HEK293 (cell line): Measurements from ENCODE around the gene OR10K2.

Experiments used
- CTCF ChIA-PET: fragments of 350-600 bp; formaldehyde crosslinking; extraction: SDS; loops from one replicate; lab custom pipeline; 2021; ENCODE audit warnings: antibody characterized with exemption; lab: Yijun Ruan, JAX
- POLR2A ChIA-PET: fragments of 300-600 bp; formaldehyde crosslinking; extraction: SDS; loops from one replicate; lab custom pipeline; 2020; ENCODE audit warnings: antibody characterized with exemption, inconsistent platforms; lab: Yijun Ruan, JAX
- H3K27ac ChIP-seq: fragments of 200-500 bp; sonication (Bioruptor generic); 2 replicates; pipeline ENCODE4 v1.5.1; 2014; ENCODE audit warnings: low read depth, low read length, control low read depth, inconsistent platforms; ENCODE audit errors: extremely low read depth
- H3K36me3 ChIP-seq, 2 experiments: fragments of 200-500 bp in 1 of 2; sonication (Bioruptor generic) in 1 of 2; 1 replicate in 1 of 2; 2 replicates in 1 of 2; pipeline ENCODE4 v1.5.1; 2014 to 2017; ENCODE audit warnings: inconsistent platforms in 2 of 2, low read length in 2 of 2; ENCODE audit not compliant: control insufficient read depth in 2 of 2, insufficient read depth in 1 of 2
- H3K4me1 ChIP-seq: fragments of 200-500 bp; sonication (Bioruptor generic); 2 replicates; pipeline ENCODE4 v1.5.1; 2014; ENCODE audit warnings: mild to moderate bottlenecking, low read length, inconsistent platforms; ENCODE audit not compliant: control insufficient read depth, insufficient read depth
- H3K4me3 ChIP-seq: 2 replicates; pipeline ENCODE4 v1.5.1; 2011; ENCODE audit warnings: low read depth, mild to moderate bottlenecking, control low read depth, low read length, moderate library complexity
- H3K9me3 ChIP-seq: fragments of 200-500 bp; sonication (Bioruptor generic); 2 replicates; pipeline ENCODE4 v1.5.1; 2014; ENCODE audit warnings: low read depth, low read length, inconsistent platforms; ENCODE audit not compliant: control insufficient read depth, insufficient read depth
- AEBP2 ChIP-seq: fragments of 450-650 bp; formaldehyde crosslinking; IDR thresholded peaks from 2 replicates; pipeline ENCODE4 v1.5.1; 2016; ENCODE audit warnings: missing biosample characterization, missing genetic modification characterization, borderline replicate concordance
- BCL11A ChIP-seq: fragments of 450-650 bp; formaldehyde crosslinking; IDR thresholded peaks from 2 replicates; pipeline ENCODE4 v1.5.1; 2016; ENCODE audit warnings: low read depth, missing biosample characterization, missing genetic modification characterization
- BCL6B ChIP-seq: fragments of 450-650 bp; formaldehyde crosslinking; IDR thresholded peaks from 2 replicates; pipeline ENCODE4 v1.5.1; 2017; ENCODE audit warnings: missing biosample characterization, missing genetic modification characterization
- CTCF ChIP-seq: fragments of 450-650 bp; formaldehyde crosslinking; IDR thresholded peaks from 2 replicates; pipeline ENCODE4 v1.5.1; 2016; ENCODE audit warnings: missing biosample characterization, missing genetic modification characterization
- IKZF3 ChIP-seq: fragments of 450-650 bp; IDR thresholded peaks from 2 replicates; pipeline ENCODE4 v1.5.0; 2018; ENCODE audit warnings: missing biosample characterization, mild to moderate bottlenecking, missing genetic modification characterization, moderate library complexity
- KLF7 ChIP-seq: fragments of 450-650 bp; formaldehyde crosslinking; IDR thresholded peaks from 2 replicates; pipeline ENCODE4 v1.5.1; 2016; ENCODE audit warnings: missing biosample characterization, missing genetic modification characterization, borderline replicate concordance
- KLF8 ChIP-seq: fragments of 450-650 bp; formaldehyde crosslinking; IDR thresholded peaks from 2 replicates; pipeline ENCODE4 v1.5.1; 2016; ENCODE audit warnings: missing biosample characterization, missing genetic modification characterization
- PRDM6 ChIP-seq: fragments of 450-650 bp; formaldehyde crosslinking; IDR thresholded peaks from 2 replicates; pipeline ENCODE4 v1.5.1; 2017; ENCODE audit warnings: missing biosample characterization, missing genetic modification characterization
- REPIN1 ChIP-seq: fragments of 450-650 bp; formaldehyde crosslinking; IDR thresholded peaks from 2 replicates; pipeline ENCODE4 v1.5.1; 2017; ENCODE audit warnings: missing biosample characterization, missing genetic modification characterization, low read depth
- SP2 ChIP-seq: fragments of 450-650 bp; formaldehyde crosslinking; IDR thresholded peaks from 2 replicates; pipeline ENCODE4 v1.5.1; 2016; ENCODE audit warnings: missing biosample characterization, missing genetic modification characterization
- ZBTB17 ChIP-seq: fragments of 450-650 bp; formaldehyde crosslinking; IDR thresholded peaks from 2 replicates; pipeline ENCODE4 v1.5.1; 2016; ENCODE audit warnings: missing biosample characterization, missing genetic modification characterization
- ZBTB7A ChIP-seq: fragments of 450-650 bp; formaldehyde crosslinking; IDR thresholded peaks from 2 replicates; pipeline ENCODE4 v1.5.1; 2016; ENCODE audit warnings: low read depth, missing biosample characterization, missing genetic modification characterization
- ZBTB8A ChIP-seq: fragments of 450-650 bp; formaldehyde crosslinking; IDR thresholded peaks from 2 replicates; pipeline ENCODE4 v1.5.1; 2016; ENCODE audit warnings: missing biosample characterization, missing genetic modification characterization
- ZFP3 ChIP-seq: fragments of 450-650 bp; formaldehyde crosslinking; IDR thresholded peaks from 2 replicates; pipeline ENCODE4 v1.5.1; 2016; ENCODE audit warnings: low read depth, missing biosample characterization, missing genetic modification characterization
- ZNF112 ChIP-seq: fragments of 450-650 bp; formaldehyde crosslinking; IDR thresholded peaks from 2 replicates; pipeline ENCODE4 v1.5.0; 2017; ENCODE audit warnings: missing biosample characterization, missing genetic modification characterization
- ZNF132 ChIP-seq: fragments of 450-650 bp; formaldehyde crosslinking; IDR thresholded peaks from 2 replicates; pipeline ENCODE4 v1.5.1; 2017; ENCODE audit warnings: missing biosample characterization, missing genetic modification characterization, borderline replicate concordance
- ZNF140 ChIP-seq: fragments of 450-650 bp; formaldehyde crosslinking; IDR thresholded peaks from 2 replicates; pipeline ENCODE4 v1.5.1; 2016; ENCODE audit warnings: missing biosample characterization, missing genetic modification characterization
- ZNF157 ChIP-seq: fragments of 450-650 bp; formaldehyde crosslinking; IDR thresholded peaks from 2 replicates; pipeline ENCODE4 v1.5.1; 2016; ENCODE audit warnings: missing biosample characterization, missing genetic modification characterization
- ZNF221 ChIP-seq: fragments of 450-650 bp; formaldehyde crosslinking; IDR thresholded peaks from 2 replicates; pipeline ENCODE4 v1.5.1; 2017; ENCODE audit warnings: missing biosample characterization, missing genetic modification characterization, borderline replicate concordance
- ZNF324 ChIP-seq: fragments of 450-650 bp; formaldehyde crosslinking; IDR thresholded peaks from 2 replicates; pipeline ENCODE4 v1.5.1; 2016; ENCODE audit warnings: missing biosample characterization, missing genetic modification characterization
- ZNF341 ChIP-seq: fragments of 450-650 bp; formaldehyde crosslinking; IDR thresholded peaks from 2 replicates; pipeline ENCODE4; 2016; ENCODE audit warnings: low read depth, missing biosample characterization, missing genetic modification characterization
- ZNF398 ChIP-seq: fragments of 450-650 bp; formaldehyde crosslinking; IDR thresholded peaks from 2 replicates; pipeline ENCODE4 v1.5.1; 2017; ENCODE audit warnings: missing biosample characterization, missing genetic modification characterization
- ZNF513 ChIP-seq: fragments of 450-650 bp; IDR thresholded peaks from 2 replicates; pipeline ENCODE4 v1.5.1; 2018; ENCODE audit warnings: missing biosample characterization, missing genetic modification characterization
- ZNF623 ChIP-seq: fragments of 450-650 bp; formaldehyde crosslinking; IDR thresholded peaks from 2 replicates; pipeline ENCODE4 v1.5.1; 2016; ENCODE audit warnings: missing biosample characterization, missing genetic modification characterization
- ZNF624 ChIP-seq: fragments of 450-650 bp; formaldehyde crosslinking; IDR thresholded peaks from 2 replicates; pipeline ENCODE4 v1.5.1; 2017; ENCODE audit warnings: missing biosample characterization, missing genetic modification characterization
- TF ChIP-seq, protein P1 (sequence below): fragments of 450-650 bp; formaldehyde crosslinking; IDR thresholded peaks from 2 replicates; pipeline ENCODE4; 2016; ENCODE audit warnings: missing biosample characterization, missing genetic modification characterization

OR10K2 gene

GRCh38 chr1:158457246-158457645 lies 31.2 kb upstream of the OR10K2 start (continued):
- TF ChIP-seq ZNF513 (tag by site-specific recombination) (no peak), ZNF398 (tag by site-specific recombination) (no peak), KLF7 (tag by site-specific recombination) (no peak)

GRCh38 chr1:158454537-158454936 lies 28.5 kb upstream of the OR10K2 start:
- H3K27ac ChIP-seq = no peak overlapping the region
- POLR2A ChIA-PET = no interaction called here

DNA sequence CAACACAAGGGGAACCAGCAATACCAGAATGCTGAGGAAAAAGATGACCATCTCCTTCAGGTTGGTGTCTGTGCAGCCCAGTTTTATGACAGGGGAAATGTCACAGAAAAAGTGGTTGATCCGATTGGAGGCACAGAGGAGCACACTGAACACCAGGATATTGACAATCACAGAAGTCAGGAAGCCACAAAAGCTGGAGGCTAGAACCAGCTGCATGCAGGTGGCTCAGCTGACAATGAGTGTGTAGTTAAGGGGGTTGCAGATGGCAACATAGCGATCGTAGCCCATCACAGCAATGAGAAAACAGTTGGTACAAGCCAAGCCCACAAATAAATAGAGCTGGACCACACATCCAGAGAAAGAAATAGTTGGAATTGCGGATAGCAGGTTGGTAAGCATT lies 19.3 kb upstream of the OR10K2 start:
- Histone ChIP-seq H3K27ac (no peak overlapping the region), H3K4me3 (no peak overlapping the region), H3K9me3 (no peaks in the 10 kb centered on the region), H3K4me1 (no peaks in the 10 kb centered on the region), H3K36me3 (no peaks in the 10 kb centered on the region)
- ChIA-PET POLR2A (no interaction called here), CTCF (interaction anchor here (1.0 kb wide), 1 partner anchor 766 kb away, joined by 3 read pairs; no protein-coding TSS in a partner anchor)
- TF ChIP-seq ZNF221 (tag by site-specific recombination) (no peak), ZNF624 (tag by site-specific recombination) (no peak), ZBTB17 (tag by site-specific recombination) (no peak), ZNF623 (no peak), ZNF324 (tag by site-specific recombination) (no peak), ZNF341 (tag by site-specific recombination) (no peak), PRDM6 (tag by site-specific recombination) (no peak), AEBP2 (tag by site-specific recombination) (no peak), ZNF132 (tag by site-specific recombination) (no peak), ZBTB7A (tag by site-specific recombination) (no peak), ZNF112 (tag by site-specific recombination) (no peak), CTCF (no peak)

More at GRCh38 chr1:158454537-158454936, 28.5 kb upstream of the OR10K2 start:
- Histone ChIP-seq H3K9me3 (no peaks in the 10 kb centered on the region), H3K36me3 (no peaks in the 10 kb centered on the region), H3K4me3 (no peak overlapping the region), H3K4me1 (no peaks in the 10 kb centered on the region)
- TF ChIP-seq ZNF623 = no peak
- no peak for TF ChIP-seq ZBTB7A (tag by site-specific recombination)
- TF ChIP-seq, protein P1, sequence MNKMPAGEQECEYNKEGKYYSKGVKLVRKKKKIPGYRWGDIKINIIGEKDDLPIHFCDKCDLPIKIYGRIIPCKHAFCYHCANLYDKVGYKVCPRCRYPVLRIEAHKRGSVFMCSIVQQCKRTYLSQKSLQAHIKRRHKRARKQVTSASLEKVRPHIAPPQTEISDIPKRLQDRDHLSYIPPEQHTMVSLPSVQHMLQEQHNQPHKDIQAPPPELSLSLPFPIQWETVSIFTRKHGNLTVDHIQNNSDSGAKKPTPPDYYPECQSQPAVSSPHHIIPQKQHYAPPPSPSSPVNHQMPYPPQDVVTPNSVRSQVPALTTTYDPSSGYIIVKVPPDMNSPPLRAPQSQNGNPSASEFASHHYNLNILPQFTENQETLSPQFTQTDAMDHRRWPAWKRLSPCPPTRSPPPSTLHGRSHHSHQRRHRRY (tag by site-specific recombination) = no peak
- TF ChIP-seq ZBTB8A = no peak
- no peak for TF ChIP-seq ZNF140 (tag by site-specific recombination)
- TF ChIP-seq BCL6B (tag by site-specific recombination) = no peak
- TF ChIP-seq BCL11A = no peak
- no peak for TF ChIP-seq KLF8 (tag by site-specific recombination)
- TF ChIP-seq REPIN1 (tag by site-specific recombination) = no peak
- TF ChIP-seq SP2 (tag by site-specific recombination) = no peak
- TF ChIP-seq ZFP3 (tag by site-specific recombination) = no peak
- no peak for TF ChIP-seq ZNF157
- no peak for TF ChIP-seq IKZF3 (tag by site-specific recombination)
- CTCF ChIA-PET = no interaction called here
